ENCODE measurements around the gene KHDRBS2.

GRCh38 chr6:61810047-61810446 is 476.0 kb downstream of the KHDRBS2 start:
- TF ChIP-seq POLR2A (IDR thresholded peaks at IDR 0.05) = no peak
- TF ChIP-seq, protein P1, sequence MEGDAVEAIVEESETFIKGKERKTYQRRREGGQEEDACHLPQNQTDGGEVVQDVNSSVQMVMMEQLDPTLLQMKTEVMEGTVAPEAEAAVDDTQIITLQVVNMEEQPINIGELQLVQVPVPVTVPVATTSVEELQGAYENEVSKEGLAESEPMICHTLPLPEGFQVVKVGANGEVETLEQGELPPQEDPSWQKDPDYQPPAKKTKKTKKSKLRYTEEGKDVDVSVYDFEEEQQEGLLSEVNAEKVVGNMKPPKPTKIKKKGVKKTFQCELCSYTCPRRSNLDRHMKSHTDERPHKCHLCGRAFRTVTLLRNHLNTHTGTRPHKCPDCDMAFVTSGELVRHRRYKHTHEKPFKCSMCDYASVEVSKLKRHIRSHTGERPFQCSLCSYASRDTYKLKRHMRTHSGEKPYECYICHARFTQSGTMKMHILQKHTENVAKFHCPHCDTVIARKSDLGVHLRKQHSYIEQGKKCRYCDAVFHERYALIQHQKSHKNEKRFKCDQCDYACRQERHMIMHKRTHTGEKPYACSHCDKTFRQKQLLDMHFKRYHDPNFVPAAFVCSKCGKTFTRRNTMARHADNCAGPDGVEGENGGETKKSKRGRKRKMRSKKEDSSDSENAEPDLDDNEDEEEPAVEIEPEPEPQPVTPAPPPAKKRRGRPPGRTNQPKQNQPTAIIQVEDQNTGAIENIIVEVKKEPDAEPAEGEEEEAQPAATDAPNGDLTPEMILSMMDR (IDR thresholded peaks at IDR 0.05) = no peak
